ENCODE data around the gene KCTD8. TPM values are rescaled to one million over a fixed set of nuclear protein-coding genes. Genes with fewer than 3 reads are reported as not detected.

Gene KCTD8
- total RNA-seq, 1 experiment from 2014 or later, result 0.16 TPM

DNA sequence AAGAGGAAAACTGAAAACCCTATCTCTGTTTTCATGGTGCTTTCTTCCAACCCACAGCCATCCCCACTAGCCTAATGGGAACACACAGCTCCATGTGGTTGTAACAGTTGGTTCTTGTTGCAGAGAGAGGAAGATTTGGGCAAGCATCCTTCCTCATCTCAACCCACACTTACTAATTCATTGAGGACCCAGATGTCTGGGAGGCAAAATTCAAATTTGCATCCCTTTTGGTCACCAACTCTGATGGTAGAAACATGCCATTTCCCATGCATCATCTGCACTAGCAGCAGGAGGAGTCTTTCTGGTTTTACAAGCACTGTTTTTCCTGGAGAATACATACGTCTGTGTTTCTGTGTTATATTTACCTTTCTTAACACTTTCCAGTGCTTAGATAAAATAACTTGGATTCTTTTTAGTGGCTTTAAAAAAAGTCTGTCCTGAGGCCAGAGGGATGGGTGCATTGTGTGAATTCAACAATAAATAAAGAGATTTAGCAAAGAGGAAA, 301.0 kb downstream of the KCTD8 start:
- intact Hi-C loops (cut with micrococcal nuclease), result no loop called here
- ChIA-PET CTCF (interaction anchor here (0.7 to 0.9 kb wide), 2 partner anchors 30 to 1583 kb away, joined by 3 read pairs; no protein-coding TSS in a partner anchor), POLR2A (no interaction called here)
- no peak for DNase-seq (ENCODE audit: unreplicated experiment)
- H3K4me3 Mint-ChIP-seq (ENCODE audit: unreplicated experiment), result no peak overlapping the region
- H3K36me3 Mint-ChIP-seq (ENCODE audit: insufficient read depth, unreplicated experiment), result peaks cover 6% of the 10 kb centered on the region
- peaks cover 15% of the 10 kb centered on the region for H3K9me3 Mint-ChIP-seq (ENCODE audit: unreplicated experiment)
- H3K27me3 Mint-ChIP-seq (ENCODE audit: insufficient read depth, unreplicated experiment), result no peaks in the 10 kb centered on the region
- TF ChIP-seq, protein P1, sequence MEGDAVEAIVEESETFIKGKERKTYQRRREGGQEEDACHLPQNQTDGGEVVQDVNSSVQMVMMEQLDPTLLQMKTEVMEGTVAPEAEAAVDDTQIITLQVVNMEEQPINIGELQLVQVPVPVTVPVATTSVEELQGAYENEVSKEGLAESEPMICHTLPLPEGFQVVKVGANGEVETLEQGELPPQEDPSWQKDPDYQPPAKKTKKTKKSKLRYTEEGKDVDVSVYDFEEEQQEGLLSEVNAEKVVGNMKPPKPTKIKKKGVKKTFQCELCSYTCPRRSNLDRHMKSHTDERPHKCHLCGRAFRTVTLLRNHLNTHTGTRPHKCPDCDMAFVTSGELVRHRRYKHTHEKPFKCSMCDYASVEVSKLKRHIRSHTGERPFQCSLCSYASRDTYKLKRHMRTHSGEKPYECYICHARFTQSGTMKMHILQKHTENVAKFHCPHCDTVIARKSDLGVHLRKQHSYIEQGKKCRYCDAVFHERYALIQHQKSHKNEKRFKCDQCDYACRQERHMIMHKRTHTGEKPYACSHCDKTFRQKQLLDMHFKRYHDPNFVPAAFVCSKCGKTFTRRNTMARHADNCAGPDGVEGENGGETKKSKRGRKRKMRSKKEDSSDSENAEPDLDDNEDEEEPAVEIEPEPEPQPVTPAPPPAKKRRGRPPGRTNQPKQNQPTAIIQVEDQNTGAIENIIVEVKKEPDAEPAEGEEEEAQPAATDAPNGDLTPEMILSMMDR (IDR thresholded peaks at IDR 0.05; ENCODE audit: unreplicated experiment), result no peak
- peaks cover 36% of the 10 kb centered on the region for H3K4me1 Mint-ChIP-seq (ENCODE audit: insufficient read depth, unreplicated experiment)
- no TSS peak for BruUV-seq (replicated peaks)
- no peak overlapping the region for H3K27ac Mint-ChIP-seq (ENCODE audit: low read depth, unreplicated experiment)

DNA sequence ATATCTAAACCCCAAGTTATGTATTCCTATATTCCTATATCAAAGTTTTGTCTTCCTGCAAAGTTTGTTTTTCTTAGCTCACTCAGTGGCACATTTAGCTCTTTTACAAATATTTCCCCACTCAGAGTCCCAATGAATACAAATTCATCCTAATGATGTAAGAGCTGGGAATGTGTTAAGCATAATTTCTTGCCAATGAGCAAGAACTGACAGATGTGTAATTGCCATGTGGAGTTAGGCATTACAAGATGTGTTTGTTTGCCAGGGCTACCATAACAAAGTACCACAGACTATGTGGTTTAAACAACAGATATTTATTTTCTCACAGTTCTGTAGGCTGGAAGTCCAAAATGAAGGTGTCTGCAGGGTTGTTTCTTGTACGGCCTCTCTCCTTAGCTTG, 302.1 kb downstream of the KCTD8 start:
- BruUV-seq (replicated peaks), result no TSS peak
- Mint-ChIP-seq H3K4me1 (ENCODE audit: insufficient read depth, unreplicated experiment) (peaks cover 36% of the 10 kb centered on the region), H3K27ac (ENCODE audit: low read depth, unreplicated experiment) (peak overlapping the region; percentile 78), H3K4me3 (ENCODE audit: unreplicated experiment) (peak overlapping the region; percentile 0), H3K27me3 (ENCODE audit: insufficient read depth, unreplicated experiment) (no peaks in the 10 kb centered on the region), H3K9me3 (ENCODE audit: unreplicated experiment) (peaks cover 15% of the 10 kb centered on the region), H3K36me3 (ENCODE audit: insufficient read depth, unreplicated experiment) (peaks cover 6% of the 10 kb centered on the region)
- TF ChIP-seq, protein P1 (IDR thresholded peaks at IDR 0.05; ENCODE audit: unreplicated experiment), result no peak
- ChIA-PET CTCF (no interaction called here), POLR2A (no interaction called here)
- peak; percentile 30 for DNase-seq (ENCODE audit: unreplicated experiment)
- intact Hi-C loops (cut with micrococcal nuclease), result loop anchor here (1.0 kb wide), 1 partner anchor 27 kb away; no protein-coding TSS in a partner anchor

DNA sequence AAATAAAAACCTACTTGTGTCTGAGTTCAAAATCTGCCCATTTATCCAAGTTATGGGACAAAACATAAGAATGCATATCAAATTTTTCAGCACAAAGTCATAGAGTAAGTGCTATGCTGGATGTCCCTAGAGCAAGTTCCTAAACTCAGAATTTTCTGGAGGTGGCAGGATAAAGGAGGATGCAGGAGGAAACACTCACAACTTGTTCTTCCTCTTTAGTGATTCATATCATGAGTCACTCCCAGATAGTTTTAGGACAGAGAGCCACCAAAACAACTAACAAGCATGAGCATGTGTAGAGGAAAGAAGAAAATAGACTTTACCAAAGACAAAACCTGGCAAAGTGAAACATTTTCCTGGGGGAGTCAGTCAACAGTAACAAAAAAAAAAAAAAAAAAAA, 302.7 kb downstream of the KCTD8 start:
- TF ChIP-seq, protein P1 (IDR thresholded peaks at IDR 0.05; ENCODE audit: unreplicated experiment), result no peak
- ChIA-PET CTCF (no interaction called here), POLR2A (no interaction called here)
- intact Hi-C loops (cut with micrococcal nuclease), result loop anchor here (1.0 kb wide), 1 partner anchor 27 kb away; no protein-coding TSS in a partner anchor
- Mint-ChIP-seq H3K36me3 (ENCODE audit: insufficient read depth, unreplicated experiment) (peaks cover 6% of the 10 kb centered on the region), H3K4me1 (ENCODE audit: insufficient read depth, unreplicated experiment) (peaks cover 33% of the 10 kb centered on the region), H3K27me3 (ENCODE audit: insufficient read depth, unreplicated experiment) (no peaks in the 10 kb centered on the region), H3K27ac (ENCODE audit: low read depth, unreplicated experiment) (peak overlapping the region; percentile 78), H3K4me3 (ENCODE audit: unreplicated experiment) (peak overlapping the region; percentile 0), H3K9me3 (ENCODE audit: unreplicated experiment) (peaks cover 11% of the 10 kb centered on the region)
- BruUV-seq (replicated peaks), result no TSS peak
- peak; percentile 74 for DNase-seq (ENCODE audit: unreplicated experiment)

DNA sequence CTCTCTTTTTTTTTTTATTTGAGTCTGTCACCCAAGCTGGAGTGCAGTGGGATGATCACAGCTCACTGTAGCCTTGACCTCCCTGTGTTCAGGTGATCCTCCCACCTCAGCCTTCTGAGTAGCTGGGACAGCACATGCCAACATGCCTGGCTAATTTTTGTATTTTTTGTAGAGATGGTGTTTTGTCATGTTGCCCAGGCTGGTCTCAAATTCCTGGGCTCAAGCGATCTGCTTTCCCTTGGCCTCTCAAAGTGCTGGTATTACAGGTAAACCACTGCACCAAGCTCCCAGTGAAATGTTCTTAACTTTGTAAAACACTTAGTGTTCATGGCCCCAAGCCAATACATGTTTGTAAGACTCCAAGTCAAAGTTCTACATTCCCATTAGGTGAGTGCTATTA, 316.1 kb downstream of the KCTD8 start:
- H3K4me1 Mint-ChIP-seq (ENCODE audit: insufficient read depth, unreplicated experiment), result no peaks in the 10 kb centered on the region
- CTCF ChIA-PET, result interaction anchor here (0.9 kb wide), 1 partner anchor 12 kb away, joined by 3 read pairs; no protein-coding TSS in a partner anchor
- intact Hi-C loops (cut with micrococcal nuclease), result no loop called here
- H3K27me3 Mint-ChIP-seq (ENCODE audit: insufficient read depth, unreplicated experiment), result no peaks in the 10 kb centered on the region
- POLR2A ChIA-PET, result interaction anchor here (0.6 to 0.9 kb wide), 2 partner anchors 11 to 142 kb away, joined by 3 to 4 read pairs; no protein-coding TSS in a partner anchor
- no peaks in the 10 kb centered on the region for H3K36me3 Mint-ChIP-seq (ENCODE audit: insufficient read depth, unreplicated experiment)
- DNase-seq (ENCODE audit: unreplicated experiment), result no peak
- BruUV-seq (replicated peaks), result no TSS peak
- no peak overlapping the region for H3K4me3 Mint-ChIP-seq (ENCODE audit: unreplicated experiment)
- no peak overlapping the region for H3K27ac Mint-ChIP-seq (ENCODE audit: low read depth, unreplicated experiment)
- H3K9me3 Mint-ChIP-seq (ENCODE audit: unreplicated experiment), result no peaks in the 10 kb centered on the region
- TF ChIP-seq, protein P1 (IDR thresholded peaks at IDR 0.05; ENCODE audit: unreplicated experiment), result no peak

Other genes with a start within 250 kb of the KCTD8 start
- gene YIPF7, start 202.8 kb upstream of the KCTD8 start, total RNA-seq (2022), result 0.49 TPM in 1 of 2 replicates, not detected in the other
- gene GUF1, start 229.6 kb upstream of the KCTD8 start, total RNA-seq (2022), result 50.2 and 51.7 TPM in 2 replicates

Data from MCF 10A (cell line).